AG09309 (cell line): Measurements from ENCODE around the gene RAPGEF5.

Source experiments
- DNase-seq: peaks from one replicate; pipeline ENCODE4 v3.0.0-alpha.2; 2010; ENCODE audit warnings: low read depth
- H3K4me3 ChIP-seq: 2 replicates; pipeline ENCODE4 v1.5.1; 2011; ENCODE audit warnings: mild to moderate bottlenecking, low read depth, low read length, moderate library complexity; ENCODE audit not compliant: control insufficient read depth
- TF ChIP-seq, protein P1 (sequence below): IDR thresholded peaks from 2 replicates; pipeline ENCODE4 v1.5.1; 2011; ENCODE audit warnings: mild to moderate bottlenecking, low read depth, low read length, inconsistent platforms; ENCODE audit not compliant: insufficient read depth, control insufficient read depth; ENCODE audit errors: missing control alignments

The RAPGEF5 gene

GRCh38 chr7:22352887-22353286 is 4.1 kb downstream of the RAPGEF5 start:
- TF ChIP-seq, protein P1, sequence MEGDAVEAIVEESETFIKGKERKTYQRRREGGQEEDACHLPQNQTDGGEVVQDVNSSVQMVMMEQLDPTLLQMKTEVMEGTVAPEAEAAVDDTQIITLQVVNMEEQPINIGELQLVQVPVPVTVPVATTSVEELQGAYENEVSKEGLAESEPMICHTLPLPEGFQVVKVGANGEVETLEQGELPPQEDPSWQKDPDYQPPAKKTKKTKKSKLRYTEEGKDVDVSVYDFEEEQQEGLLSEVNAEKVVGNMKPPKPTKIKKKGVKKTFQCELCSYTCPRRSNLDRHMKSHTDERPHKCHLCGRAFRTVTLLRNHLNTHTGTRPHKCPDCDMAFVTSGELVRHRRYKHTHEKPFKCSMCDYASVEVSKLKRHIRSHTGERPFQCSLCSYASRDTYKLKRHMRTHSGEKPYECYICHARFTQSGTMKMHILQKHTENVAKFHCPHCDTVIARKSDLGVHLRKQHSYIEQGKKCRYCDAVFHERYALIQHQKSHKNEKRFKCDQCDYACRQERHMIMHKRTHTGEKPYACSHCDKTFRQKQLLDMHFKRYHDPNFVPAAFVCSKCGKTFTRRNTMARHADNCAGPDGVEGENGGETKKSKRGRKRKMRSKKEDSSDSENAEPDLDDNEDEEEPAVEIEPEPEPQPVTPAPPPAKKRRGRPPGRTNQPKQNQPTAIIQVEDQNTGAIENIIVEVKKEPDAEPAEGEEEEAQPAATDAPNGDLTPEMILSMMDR, result no peak
- no peak overlapping the region for H3K4me3 ChIP-seq
- no peak for DNase-seq

DNA sequence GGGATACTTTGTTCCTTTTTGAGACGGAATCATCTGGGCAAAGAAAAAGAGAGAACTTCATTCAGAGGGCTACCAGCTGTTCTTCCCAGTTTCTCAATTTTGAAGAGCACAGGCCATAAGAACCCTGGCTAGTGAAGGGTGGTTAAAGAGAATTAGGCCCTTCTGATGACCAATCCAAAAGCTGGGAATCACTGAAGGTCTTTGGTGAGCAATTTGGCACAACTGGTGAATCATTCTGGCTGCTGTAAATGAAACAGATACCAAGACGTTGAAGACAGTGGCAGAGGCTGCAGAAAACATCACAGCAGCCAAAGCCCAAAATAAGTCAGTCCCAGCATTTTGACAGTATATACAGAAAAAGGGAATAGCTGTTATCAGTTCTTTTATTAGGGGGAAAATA is 5.1 kb downstream of the RAPGEF5 start:
- no peak for DNase-seq
- H3K4me3 ChIP-seq, result no peak overlapping the region
- TF ChIP-seq, protein P1, result no peak

- H3K4me3 ChIP-seq, result no peak overlapping the region
- no peak for DNase-seq
- TF ChIP-seq, protein P1, result no peak
Measured at GRCh38 chr7:22351329-22351692, 5.6 kb downstream of the RAPGEF5 start.

- peak; percentile 38 for DNase-seq
- TF ChIP-seq, protein P1, result no peak
- H3K4me3 ChIP-seq, result no peak overlapping the region
Measured at GRCh38 chr7:22350466-22351328, 6.3 kb downstream of the RAPGEF5 start.

DNA sequence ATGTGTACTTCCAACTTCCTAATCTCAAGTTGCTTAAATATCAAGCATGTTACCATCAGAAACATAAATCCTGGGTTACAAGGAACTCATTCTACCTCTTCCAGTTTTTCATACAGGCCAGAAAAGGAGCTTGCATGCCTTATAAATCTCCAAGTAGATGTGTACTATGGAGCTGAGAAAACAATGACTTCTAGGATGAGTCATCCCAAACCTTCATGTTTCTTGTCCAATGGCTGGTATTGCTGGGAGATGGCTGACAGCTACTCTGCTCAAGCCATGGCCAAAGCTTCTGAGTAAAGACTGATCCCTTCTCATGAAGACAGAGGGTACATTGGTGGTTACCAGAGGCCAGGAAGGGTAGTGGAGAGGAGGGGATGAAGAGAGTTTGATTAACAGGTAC is 8.6 kb downstream of the RAPGEF5 start:
- no peak overlapping the region for H3K4me3 ChIP-seq
- DNase-seq, result no peak
- TF ChIP-seq, protein P1, result no peak

- DNase-seq, result no peak
- no peak overlapping the region for H3K4me3 ChIP-seq
- TF ChIP-seq, protein P1, result no peak
Measured at GRCh38 chr7:22346383-22347107, 10.4 kb downstream of the RAPGEF5 start.
